ENCODE data around the gene MBD5.

DNA sequence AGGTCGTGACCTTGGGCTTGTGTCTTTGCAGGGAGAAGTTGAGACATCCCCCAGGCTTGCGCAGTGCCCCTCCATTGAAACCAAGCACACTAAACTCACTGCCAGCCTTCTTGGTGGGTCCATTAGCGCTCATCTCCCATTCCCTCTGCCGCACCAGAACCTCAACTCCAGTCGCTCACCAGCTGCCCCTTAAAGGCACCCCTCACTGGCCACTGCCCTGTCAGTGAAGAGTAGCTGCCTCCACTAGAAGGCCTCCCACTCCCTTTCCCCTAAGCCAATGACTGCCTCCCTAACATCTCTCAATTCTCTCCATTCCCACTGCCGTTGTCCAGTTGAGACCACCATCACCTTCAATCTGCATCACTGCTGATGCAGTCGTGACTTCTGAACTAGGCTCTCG is 508.9 kb downstream of the MBD5 start:
- TF ChIP-seq, protein P1, sequence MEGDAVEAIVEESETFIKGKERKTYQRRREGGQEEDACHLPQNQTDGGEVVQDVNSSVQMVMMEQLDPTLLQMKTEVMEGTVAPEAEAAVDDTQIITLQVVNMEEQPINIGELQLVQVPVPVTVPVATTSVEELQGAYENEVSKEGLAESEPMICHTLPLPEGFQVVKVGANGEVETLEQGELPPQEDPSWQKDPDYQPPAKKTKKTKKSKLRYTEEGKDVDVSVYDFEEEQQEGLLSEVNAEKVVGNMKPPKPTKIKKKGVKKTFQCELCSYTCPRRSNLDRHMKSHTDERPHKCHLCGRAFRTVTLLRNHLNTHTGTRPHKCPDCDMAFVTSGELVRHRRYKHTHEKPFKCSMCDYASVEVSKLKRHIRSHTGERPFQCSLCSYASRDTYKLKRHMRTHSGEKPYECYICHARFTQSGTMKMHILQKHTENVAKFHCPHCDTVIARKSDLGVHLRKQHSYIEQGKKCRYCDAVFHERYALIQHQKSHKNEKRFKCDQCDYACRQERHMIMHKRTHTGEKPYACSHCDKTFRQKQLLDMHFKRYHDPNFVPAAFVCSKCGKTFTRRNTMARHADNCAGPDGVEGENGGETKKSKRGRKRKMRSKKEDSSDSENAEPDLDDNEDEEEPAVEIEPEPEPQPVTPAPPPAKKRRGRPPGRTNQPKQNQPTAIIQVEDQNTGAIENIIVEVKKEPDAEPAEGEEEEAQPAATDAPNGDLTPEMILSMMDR (IDR thresholded peaks at IDR 0.05) = no peak
- no peak for TF ChIP-seq EZH2 (IDR thresholded peaks at IDR 0.05; ENCODE audit: borderline replicate concordance, insufficient read depth, low read depth, low read length, poor library complexity, severe bottlenecking)
